Measurements from ENCODE around the gene SSR4. TPM values are rescaled to one million over a fixed set of nuclear protein-coding genes. Genes with fewer than 3 reads are reported as not detected.

The SSR4 gene
- total and polyA plus RNA-seq, 10 of the 15 experiments (the other 5 are each of a cell fraction or from before 2014, with no cell fraction given): 151 to 521 (median 310) TPM

DNA sequence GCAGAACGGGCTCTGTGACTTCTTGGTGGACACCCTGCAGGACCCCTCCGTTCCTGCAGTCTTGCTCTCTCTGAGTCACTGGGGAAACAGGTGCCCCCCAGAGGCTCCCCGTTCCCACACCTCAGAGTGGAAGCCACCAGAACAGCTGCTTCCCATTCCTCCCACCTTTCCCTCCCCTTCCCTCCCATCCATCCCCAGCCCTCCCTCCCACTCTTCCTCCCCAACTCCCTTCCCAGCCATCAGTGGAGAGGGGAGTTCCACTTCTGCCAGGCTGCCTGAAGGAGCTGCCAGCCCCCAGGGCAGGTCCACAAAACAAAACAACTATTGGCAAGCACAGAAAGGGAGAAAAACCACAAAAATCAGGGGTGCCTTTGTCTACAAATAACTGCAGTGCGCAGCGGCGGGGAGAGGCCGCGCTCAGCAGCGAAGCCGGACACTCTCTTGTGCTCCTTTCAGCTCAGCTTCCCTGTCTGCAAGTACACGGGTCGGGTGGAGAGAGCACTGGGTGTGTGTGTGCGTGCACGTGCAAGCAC is 8.1 kb downstream of the SSR4 start:
- no peak overlapping the region for H3K4me3 ChIP-seq
- DNase-seq (ENCODE audit: low read depth, low spot score) (no peak), FAIRE-seq (no peak), ATAC-seq (no peak)
- no peak overlapping the region for H3K4me2 ChIP-seq (ENCODE audit: control insufficient read depth, insufficient read depth)
- WGBS (ENCODE audit: insufficient coverage, insufficient replicate concordance, low lambda C conversion rate, missing lambda C conversion rate): 37% methylated on average over 14 of the region's 14 CpGs
- intact Hi-C loops (cut with micrococcal nuclease; ENCODE audit: unreplicated experiment) (no loop called here), in situ Hi-C loops (cut with MboI) (loop anchor here (25.0 kb wide), 1 partner anchor 615 kb away; the partner anchor contains the start of gene MAGEA1)
- RAD21 ChIA-PET (ENCODE audit: unreplicated experiment): no interaction called here
- no peak overlapping the region for H3K27ac ChIP-seq (ENCODE audit: control insufficient read depth, insufficient read depth)
- TF ChIP-seq CHD1 (IDR thresholded peaks at IDR 0.05; ENCODE audit: low read depth, low read length) (no peak), ZSCAN29 (IDR thresholded peaks at IDR 0.05) (no peak), IRF4 (IDR thresholded peaks at IDR 0.05; ENCODE audit: low read depth, low read length) (no peak), ASH2L (IDR thresholded peaks at IDR 0.05; ENCODE audit: borderline replicate concordance, low read depth) (no peak), CREB1 (IDR thresholded peaks at IDR 0.05; ENCODE audit: low read depth) (no peak), POU2F2 (IDR thresholded peaks at IDR 0.05; ENCODE audit: borderline replicate concordance, low read depth, low read length) (no peak), ATF7 (IDR thresholded peaks at IDR 0.05; ENCODE audit: low read depth) (no peak), ZBTB33 (IDR thresholded peaks at IDR 0.05) (no peak), TCF7 (IDR thresholded peaks at IDR 0.05; ENCODE audit: borderline replicate concordance) (no peak), BHLHE40 (IDR thresholded peaks at IDR 0.05; ENCODE audit: borderline replicate concordance in 1 of 2, low read depth in 2 of 2, low read length in 1 of 2) (no peak), E4F1 (IDR thresholded peaks at IDR 0.05; ENCODE audit: borderline replicate concordance, partially characterized antibody) (no peak), MEF2B (IDR thresholded peaks at IDR 0.05; ENCODE audit: partially characterized antibody, poor library complexity, severe bottlenecking) (no peak), NR2F1 (conservative IDR thresholded peaks at IDR 0.05) (no peak), BCL11A (IDR thresholded peaks at IDR 0.05; ENCODE audit: low read depth, low read length) (no peak), ATF2 (IDR thresholded peaks at IDR 0.05; ENCODE audit: low read length) (no peak), MXI1 (IDR thresholded peaks at IDR 0.05; ENCODE audit: low read depth, low read length) (no peak), SMAD1 (IDR thresholded peaks at IDR 0.05; ENCODE audit: low read depth, partially characterized antibody) (no peak)
- TF ChIP-seq, protein P1, sequence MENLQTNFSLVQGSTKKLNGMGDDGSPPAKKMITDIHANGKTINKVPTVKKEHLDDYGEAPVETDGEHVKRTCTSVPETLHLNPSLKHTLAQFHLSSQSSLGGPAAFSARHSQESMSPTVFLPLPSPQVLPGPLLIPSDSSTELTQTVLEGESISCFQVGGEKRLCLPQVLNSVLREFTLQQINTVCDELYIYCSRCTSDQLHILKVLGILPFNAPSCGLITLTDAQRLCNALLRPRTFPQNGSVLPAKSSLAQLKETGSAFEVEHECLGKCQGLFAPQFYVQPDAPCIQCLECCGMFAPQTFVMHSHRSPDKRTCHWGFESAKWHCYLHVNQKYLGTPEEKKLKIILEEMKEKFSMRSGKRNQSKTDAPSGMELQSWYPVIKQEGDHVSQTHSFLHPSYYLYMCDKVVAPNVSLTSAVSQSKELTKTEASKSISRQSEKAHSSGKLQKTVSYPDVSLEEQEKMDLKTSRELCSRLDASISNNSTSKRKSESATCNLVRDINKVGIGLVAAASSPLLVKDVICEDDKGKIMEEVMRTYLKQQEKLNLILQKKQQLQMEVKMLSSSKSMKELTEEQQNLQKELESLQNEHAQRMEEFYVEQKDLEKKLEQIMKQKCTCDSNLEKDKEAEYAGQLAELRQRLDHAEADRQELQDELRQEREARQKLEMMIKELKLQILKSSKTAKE (IDR thresholded peaks at IDR 0.05; ENCODE audit: low read depth, poor library complexity, severe bottlenecking): no peak
- SMC1A ChIA-PET (ENCODE audit: uncharacterized antibody, unreplicated experiment): no interaction called here
- no peak overlapping the region for H2AFZ ChIP-seq (ENCODE audit: control insufficient read depth, low read depth, low read length)
- no peaks in the 10 kb centered on the region; the same call in 2 of the 3 replicates for H3K9me3 ChIP-seq (replicated peaks; ENCODE audit: control insufficient read depth, insufficient read depth, low read length)
- no peaks in the 10 kb centered on the region for H3K4me1 ChIP-seq (ENCODE audit: control insufficient read depth, insufficient read depth, low read length)
- CTCF ChIA-PET: no interaction called here
- no peaks in the 10 kb centered on the region for H4K20me1 ChIP-seq (ENCODE audit: control insufficient read depth, insufficient read depth)
- H3K79me2 ChIP-seq (ENCODE audit: control insufficient read depth, insufficient read depth, low read length): no peaks in the 10 kb centered on the region
- POLR2A ChIA-PET: no interaction called here
- H3K27me3 ChIP-seq (replicated peaks in 1 of 2; ENCODE audit: control insufficient read depth in 2 of 2, insufficient read depth in 2 of 2, low read length in 1 of 2): no peaks in the 10 kb centered on the region; a peak in 1 of 4 replicates
- no peak overlapping the region for H3K9ac ChIP-seq (ENCODE audit: control insufficient read depth, insufficient read depth, low read length)
- BruUV-seq (replicated peaks): no TSS peak
- H3K36me3 ChIP-seq (ENCODE audit: control insufficient read depth in 2 of 2, insufficient read depth in 2 of 2, low read length in 1 of 2): peaks cover 0 to 1% of the 10 kb centered on the region in 2 experiments; a peak in 1 of 4 replicates

Measured in GM12878 (cell line).